ENCODE data around the gene RGS19.

- TF ChIP-seq CTCF (IDR thresholded peaks at IDR 0.05) (no peak), POLR2AphosphoS5 (IDR thresholded peaks at IDR 0.05) (no peak), POLR2A (IDR thresholded peaks at IDR 0.05) (no peak)
Measured at GRCh38 chr20:64106435-64106961, 27.2 kb upstream of the RGS19 start.
